Mesenteric fat pad (tissue), 1 donor: Measurements from ENCODE around the gene FAM24B. TPM values are rescaled to one million over a fixed set of nuclear protein-coding genes. Genes with fewer than 3 reads are reported as not detected.

ENCODE experiments used
- DNase-seq: peaks from one replicate; pipeline ENCODE4 v3.0.0-alpha.2; 2020; ENCODE audit warnings: low spot score
- total RNA-seq: library from RNA; stranded (reverse); fragmentation: NEBNext Ultra II Directional; extraction: Animal tissue kit (Norgen Biotek cat#: 25700); gene quantifications from one replicate; pipeline ENCODE4 v1.2.1, GENCODE V29; 2021
- donor health status: DM: yes; HTN: yes; CAD: no.

Gene FAM24B
- total RNA-seq, 1 donor from 2014 or later, result 0.67 TPM

DNA sequence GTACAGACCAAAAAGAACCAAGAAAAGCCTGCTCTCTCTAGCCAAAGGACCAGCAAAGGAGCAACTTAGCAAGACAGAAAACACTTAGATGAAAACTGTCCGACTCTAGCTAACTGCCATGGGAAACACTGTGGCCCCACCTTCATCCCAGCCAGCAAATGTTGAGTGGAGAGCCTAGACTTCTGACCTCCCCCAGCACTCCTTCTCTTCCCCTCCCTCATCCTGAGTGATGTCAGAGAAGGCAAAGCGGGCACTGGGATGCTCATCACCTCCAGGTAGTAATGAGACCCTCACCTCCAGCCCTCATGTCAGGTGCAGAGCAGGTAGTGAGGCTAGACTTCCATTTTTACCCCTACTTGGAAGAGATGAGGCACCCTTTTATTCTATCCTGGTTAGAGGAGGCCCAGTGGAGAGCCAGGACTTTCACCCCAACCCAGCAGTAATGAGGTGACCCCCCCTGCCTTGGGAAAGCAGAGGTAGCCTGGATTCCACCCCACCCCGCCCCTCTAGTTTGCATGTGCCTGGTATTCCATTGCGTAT is 50.6 kb downstream of the FAM24B start:
- no peak for DNase-seq

- no peak for DNase-seq
Observed at GRCh38 chr10:122827302-122827701, 52.1 kb downstream of the FAM24B start.

DNA sequence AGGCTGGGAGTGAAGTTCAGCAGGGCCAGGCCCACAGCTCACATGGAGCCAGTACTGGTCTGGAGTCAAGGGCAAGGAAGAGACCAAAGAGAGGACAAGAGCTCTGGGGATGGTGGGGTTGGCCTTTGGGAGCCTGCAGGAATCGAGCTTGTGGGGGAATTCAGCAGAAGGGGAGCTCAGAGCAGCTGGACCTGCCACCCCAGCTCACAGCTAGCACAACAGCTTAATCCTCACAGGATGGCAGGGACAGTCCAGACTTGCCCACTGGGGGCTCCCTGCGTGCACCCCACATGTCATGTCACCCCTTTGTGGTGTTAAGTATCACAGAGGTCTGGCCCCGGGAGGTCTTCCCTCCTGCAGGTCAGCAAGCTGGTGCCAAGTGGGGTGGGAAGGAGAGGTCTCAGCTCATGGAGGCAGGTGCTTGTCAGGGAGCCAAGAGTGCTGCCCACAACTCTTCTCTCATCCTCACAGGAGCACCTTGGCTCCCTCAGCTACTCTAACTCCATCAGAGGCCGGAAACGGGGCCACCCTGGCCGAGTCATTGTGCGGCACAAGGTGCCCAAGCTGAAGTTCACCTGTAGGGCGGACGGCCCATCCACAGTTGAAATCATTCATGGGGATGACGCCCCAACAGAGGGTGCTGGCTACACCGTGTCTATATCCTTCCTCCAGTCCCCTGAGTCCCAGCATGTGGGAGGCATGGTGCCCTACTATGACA is 56.2 kb downstream of the FAM24B start:
- DNase-seq, result no peak

DNA sequence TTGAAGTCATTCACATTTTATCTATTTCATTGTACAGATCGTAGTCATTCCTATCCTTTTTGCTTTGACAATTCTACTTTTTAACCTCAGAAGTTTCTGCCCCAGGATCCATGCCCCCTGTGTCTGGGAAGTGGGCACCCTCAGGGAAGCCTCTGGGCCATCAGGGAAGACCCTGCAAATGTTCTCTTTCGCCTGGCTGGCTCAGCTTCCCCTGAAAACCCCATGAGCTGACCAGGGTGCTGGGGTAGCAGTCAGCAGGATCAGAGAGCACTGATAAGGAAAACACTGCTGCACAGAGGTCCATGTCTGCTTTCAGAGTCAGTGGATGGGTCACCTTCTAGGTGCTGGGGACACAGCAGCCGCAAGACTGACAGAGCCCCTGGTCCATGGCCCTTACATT is 57.6 kb downstream of the FAM24B start:
- no peak for DNase-seq

- DNase-seq, result no peak
Observed at GRCh38 chr10:122815458-122815857, 63.9 kb downstream of the FAM24B start.

- no peak for DNase-seq
Observed at GRCh38 chr10:122814493-122814892, 64.9 kb downstream of the FAM24B start.

GRCh38 chr10:122812751-122813150 is 66.6 kb downstream of the FAM24B start:
- no peak for DNase-seq

- no peak for DNase-seq
Observed at GRCh38 chr10:122802282-122802681, 77.1 kb downstream of the FAM24B start.

Other genes starting within 250 kb of the FAM24B start
- not detected for gene C10orf120, start 179.7 kb downstream of the FAM24B start, total RNA-seq
- gene CUZD1, start 33.7 kb downstream of the FAM24B start, total RNA-seq, result 0.51 TPM
- not detected for gene FAM24A, start 31.0 kb upstream of the FAM24B start, total RNA-seq
- 8.2 TPM for gene C10orf88, start 74.6 kb upstream of the FAM24B start, total RNA-seq
- 1.9 TPM for gene PSTK, start 100.8 kb upstream of the FAM24B start, total RNA-seq
- 12.4 TPM for gene IKZF5, start 129.2 kb upstream of the FAM24B start, total RNA-seq
- gene ACADSB, start 129.4 kb upstream of the FAM24B start, total RNA-seq, result 20.0 TPM